HEK293 (cell line): ENCODE results near the gene MAFF.

Experiments
- CTCF ChIA-PET: fragments of 350-600 bp; formaldehyde crosslinking; extraction: SDS; loops from one replicate; lab custom pipeline; 2021; ENCODE audit warnings: antibody characterized with exemption; lab: Yijun Ruan, JAX
- POLR2A ChIA-PET: fragments of 300-600 bp; formaldehyde crosslinking; extraction: SDS; loops from one replicate; lab custom pipeline; 2020; ENCODE audit warnings: antibody characterized with exemption, inconsistent platforms; lab: Yijun Ruan, JAX
- H3K27ac ChIP-seq: fragments of 200-500 bp; sonication (Bioruptor generic); 2 replicates; pipeline ENCODE4 v1.5.1; 2014; ENCODE audit warnings: low read depth, low read length, control low read depth, inconsistent platforms; ENCODE audit errors: extremely low read depth
- H3K36me3 ChIP-seq, 2 experiments: fragments of 200-500 bp in 1 of 2; sonication (Bioruptor generic) in 1 of 2; 1 replicate in 1 of 2; 2 replicates in 1 of 2; pipeline ENCODE4 v1.5.1; 2014 to 2017; ENCODE audit warnings: inconsistent platforms in 2 of 2, low read length in 2 of 2; ENCODE audit not compliant: control insufficient read depth in 2 of 2, insufficient read depth in 1 of 2
- H3K4me1 ChIP-seq: fragments of 200-500 bp; sonication (Bioruptor generic); 2 replicates; pipeline ENCODE4 v1.5.1; 2014; ENCODE audit warnings: mild to moderate bottlenecking, low read length, inconsistent platforms; ENCODE audit not compliant: control insufficient read depth, insufficient read depth
- H3K4me3 ChIP-seq: 2 replicates; pipeline ENCODE4 v1.5.1; 2011; ENCODE audit warnings: low read depth, mild to moderate bottlenecking, control low read depth, low read length, moderate library complexity
- H3K9me3 ChIP-seq: fragments of 200-500 bp; sonication (Bioruptor generic); 2 replicates; pipeline ENCODE4 v1.5.1; 2014; ENCODE audit warnings: low read depth, low read length, inconsistent platforms; ENCODE audit not compliant: control insufficient read depth, insufficient read depth
- EGR2 ChIP-seq: fragments of 450-650 bp; formaldehyde crosslinking; IDR thresholded peaks from 2 replicates; pipeline ENCODE4 v1.5.1; 2016; ENCODE audit warnings: low read depth, missing biosample characterization, missing genetic modification characterization
- KLF16 ChIP-seq: fragments of 450-650 bp; formaldehyde crosslinking; IDR thresholded peaks from 2 replicates; pipeline ENCODE4 v1.5.1; 2017; ENCODE audit warnings: missing biosample characterization, missing genetic modification characterization
- REPIN1 ChIP-seq: fragments of 450-650 bp; formaldehyde crosslinking; IDR thresholded peaks from 2 replicates; pipeline ENCODE4 v1.5.1; 2017; ENCODE audit warnings: missing biosample characterization, missing genetic modification characterization, low read depth
- SP7 ChIP-seq: fragments of 450-650 bp; formaldehyde crosslinking; IDR thresholded peaks from 2 replicates; pipeline ENCODE4 v1.5.1; 2016; ENCODE audit warnings: missing biosample characterization, missing genetic modification characterization
- ZBTB17 ChIP-seq: fragments of 450-650 bp; formaldehyde crosslinking; IDR thresholded peaks from 2 replicates; pipeline ENCODE4 v1.5.1; 2016; ENCODE audit warnings: missing biosample characterization, missing genetic modification characterization
- ZBTB20 ChIP-seq: fragments of 450-650 bp; formaldehyde crosslinking; IDR thresholded peaks from 2 replicates; pipeline ENCODE4 v1.5.1; 2016; ENCODE audit warnings: missing biosample characterization, missing genetic modification characterization
- ZFHX2 ChIP-seq: fragments of 450-650 bp; formaldehyde crosslinking; conservative IDR thresholded peaks from 2 replicates; pipeline ENCODE4 v1.5.1; 2016; ENCODE audit warnings: missing biosample characterization, missing genetic modification characterization
- ZNF114 ChIP-seq: fragments of 450-650 bp; formaldehyde crosslinking; IDR thresholded peaks from 2 replicates; pipeline ENCODE4 v1.5.0; 2017; ENCODE audit warnings: missing biosample characterization, missing genetic modification characterization
- ZNF121 ChIP-seq: fragments of 450-650 bp; formaldehyde crosslinking; IDR thresholded peaks from 2 replicates; pipeline ENCODE4 v1.5.1; 2016; ENCODE audit warnings: missing biosample characterization, missing genetic modification characterization
- ZNF133 ChIP-seq: fragments of 450-650 bp; formaldehyde crosslinking; IDR thresholded peaks from 2 replicates; pipeline ENCODE4 v1.5.1; 2016; ENCODE audit warnings: missing biosample characterization, missing genetic modification characterization
- ZNF155 ChIP-seq: fragments of 450-650 bp; formaldehyde crosslinking; IDR thresholded peaks from 2 replicates; pipeline ENCODE4 v1.5.1; 2016; ENCODE audit warnings: missing biosample characterization, missing genetic modification characterization
- ZNF169 ChIP-seq: fragments of 450-650 bp; formaldehyde crosslinking; IDR thresholded peaks from 2 replicates; pipeline ENCODE4 v1.5.1; 2016; ENCODE audit warnings: missing biosample characterization, missing genetic modification characterization
- ZNF292 ChIP-seq: fragments of 450-650 bp; formaldehyde crosslinking; IDR thresholded peaks from 2 replicates; pipeline ENCODE4 v1.5.1; 2016; ENCODE audit warnings: low read depth, missing biosample characterization, missing genetic modification characterization, borderline replicate concordance
- ZNF391 ChIP-seq: fragments of 450-650 bp; formaldehyde crosslinking; IDR thresholded peaks from 2 replicates; pipeline ENCODE4 v1.5.1; 2016; ENCODE audit warnings: low read depth, missing biosample characterization, missing genetic modification characterization, borderline replicate concordance
- ZNF426 ChIP-seq: fragments of 450-650 bp; formaldehyde crosslinking; IDR thresholded peaks from 2 replicates; pipeline ENCODE4 v1.5.1; 2017; ENCODE audit warnings: missing biosample characterization, missing genetic modification characterization, mild to moderate bottlenecking, inconsistent platforms, moderate library complexity
- ZNF560 ChIP-seq: fragments of 450-650 bp; formaldehyde crosslinking; IDR thresholded peaks from 2 replicates; pipeline ENCODE4 v1.5.1; 2017; ENCODE audit warnings: missing biosample characterization, missing genetic modification characterization, borderline replicate concordance
- ZNF777 ChIP-seq: fragments of 450-650 bp; formaldehyde crosslinking; IDR thresholded peaks from 2 replicates; pipeline ENCODE4 v1.5.1; 2017; ENCODE audit warnings: missing biosample characterization, missing genetic modification characterization, borderline replicate concordance
- TF ChIP-seq, protein P1 (sequence below): fragments of 450-650 bp; formaldehyde crosslinking; IDR thresholded peaks from 2 replicates; pipeline ENCODE4 v1.5.1; 2016; ENCODE audit warnings: missing biosample characterization, missing genetic modification characterization, borderline replicate concordance
- TF ChIP-seq, protein P2 (sequence below): fragments of 450-650 bp; formaldehyde crosslinking; IDR thresholded peaks from 2 replicates; pipeline ENCODE4 v1.5.1; 2016; ENCODE audit warnings: missing biosample characterization, missing genetic modification characterization, low read depth
- TF ChIP-seq, protein P3 (sequence below): fragments of 450-650 bp; formaldehyde crosslinking; IDR thresholded peaks from 2 replicates; pipeline ENCODE4 v1.5.1; 2017; ENCODE audit warnings: missing biosample characterization, missing genetic modification characterization

Gene MAFF

DNA sequence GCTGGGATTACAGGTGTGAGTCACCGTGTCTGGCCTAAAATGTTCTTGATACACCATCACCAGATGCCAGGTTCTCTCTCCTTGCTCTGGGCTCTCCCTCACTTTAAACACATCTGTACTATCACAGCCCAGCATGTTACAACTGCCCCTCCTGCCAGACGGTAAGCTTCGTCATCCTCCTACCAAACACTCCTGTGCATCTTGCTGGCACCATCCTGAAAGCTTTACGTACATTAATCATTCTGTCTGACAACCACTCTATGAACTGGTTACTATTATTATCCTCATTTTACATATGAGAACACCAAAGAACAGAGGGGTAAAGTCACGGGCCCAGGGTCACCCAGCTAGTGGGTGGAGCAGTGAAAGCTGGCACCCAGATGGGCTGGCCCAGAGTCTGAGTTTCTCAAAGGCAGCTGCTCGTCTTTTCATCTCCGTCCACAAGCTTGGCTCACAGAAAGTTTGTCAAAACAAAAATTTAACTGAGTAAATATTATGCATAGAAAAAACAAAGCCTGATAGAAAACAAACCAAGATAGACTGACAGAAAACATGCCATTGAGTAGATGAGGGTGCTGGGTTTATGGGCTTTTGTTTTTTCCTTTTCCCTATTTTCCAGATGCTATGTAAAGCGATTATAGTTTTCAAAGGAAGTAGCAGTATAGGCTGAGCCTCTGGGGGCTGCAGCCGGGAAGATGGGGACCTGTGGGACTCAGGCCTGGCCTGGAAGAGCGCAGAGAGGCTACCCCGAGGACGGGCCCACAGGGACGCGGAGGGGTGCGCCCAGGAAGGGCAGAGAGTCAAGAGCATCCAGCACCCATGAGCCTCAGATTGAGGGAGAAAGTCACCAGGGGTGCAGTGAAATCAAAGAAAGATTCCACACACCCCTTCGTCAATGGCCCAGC, 29.6 kb upstream of the MAFF start:
- peaks cover 0 to 21% of the 10 kb centered on the region in 2 experiments; a peak in 1 of 3 replicates for H3K36me3 ChIP-seq
- TF ChIP-seq EGR2 (tag by site-specific recombination) (no peak), KLF16 (no peak), ZNF114 (no peak), ZNF133 (no peak), ZNF169 (tag by site-specific recombination) (no peak), ZBTB20 (tag by site-specific recombination) (no peak), ZNF155 (tag by site-specific recombination) (no peak), ZNF391 (tag by site-specific recombination) (no peak), ZBTB17 (tag by site-specific recombination) (no peak), ZNF777 (no peak), REPIN1 (no peak), ZNF121 (tag by site-specific recombination) (no peak)
- TF ChIP-seq, protein P1, sequence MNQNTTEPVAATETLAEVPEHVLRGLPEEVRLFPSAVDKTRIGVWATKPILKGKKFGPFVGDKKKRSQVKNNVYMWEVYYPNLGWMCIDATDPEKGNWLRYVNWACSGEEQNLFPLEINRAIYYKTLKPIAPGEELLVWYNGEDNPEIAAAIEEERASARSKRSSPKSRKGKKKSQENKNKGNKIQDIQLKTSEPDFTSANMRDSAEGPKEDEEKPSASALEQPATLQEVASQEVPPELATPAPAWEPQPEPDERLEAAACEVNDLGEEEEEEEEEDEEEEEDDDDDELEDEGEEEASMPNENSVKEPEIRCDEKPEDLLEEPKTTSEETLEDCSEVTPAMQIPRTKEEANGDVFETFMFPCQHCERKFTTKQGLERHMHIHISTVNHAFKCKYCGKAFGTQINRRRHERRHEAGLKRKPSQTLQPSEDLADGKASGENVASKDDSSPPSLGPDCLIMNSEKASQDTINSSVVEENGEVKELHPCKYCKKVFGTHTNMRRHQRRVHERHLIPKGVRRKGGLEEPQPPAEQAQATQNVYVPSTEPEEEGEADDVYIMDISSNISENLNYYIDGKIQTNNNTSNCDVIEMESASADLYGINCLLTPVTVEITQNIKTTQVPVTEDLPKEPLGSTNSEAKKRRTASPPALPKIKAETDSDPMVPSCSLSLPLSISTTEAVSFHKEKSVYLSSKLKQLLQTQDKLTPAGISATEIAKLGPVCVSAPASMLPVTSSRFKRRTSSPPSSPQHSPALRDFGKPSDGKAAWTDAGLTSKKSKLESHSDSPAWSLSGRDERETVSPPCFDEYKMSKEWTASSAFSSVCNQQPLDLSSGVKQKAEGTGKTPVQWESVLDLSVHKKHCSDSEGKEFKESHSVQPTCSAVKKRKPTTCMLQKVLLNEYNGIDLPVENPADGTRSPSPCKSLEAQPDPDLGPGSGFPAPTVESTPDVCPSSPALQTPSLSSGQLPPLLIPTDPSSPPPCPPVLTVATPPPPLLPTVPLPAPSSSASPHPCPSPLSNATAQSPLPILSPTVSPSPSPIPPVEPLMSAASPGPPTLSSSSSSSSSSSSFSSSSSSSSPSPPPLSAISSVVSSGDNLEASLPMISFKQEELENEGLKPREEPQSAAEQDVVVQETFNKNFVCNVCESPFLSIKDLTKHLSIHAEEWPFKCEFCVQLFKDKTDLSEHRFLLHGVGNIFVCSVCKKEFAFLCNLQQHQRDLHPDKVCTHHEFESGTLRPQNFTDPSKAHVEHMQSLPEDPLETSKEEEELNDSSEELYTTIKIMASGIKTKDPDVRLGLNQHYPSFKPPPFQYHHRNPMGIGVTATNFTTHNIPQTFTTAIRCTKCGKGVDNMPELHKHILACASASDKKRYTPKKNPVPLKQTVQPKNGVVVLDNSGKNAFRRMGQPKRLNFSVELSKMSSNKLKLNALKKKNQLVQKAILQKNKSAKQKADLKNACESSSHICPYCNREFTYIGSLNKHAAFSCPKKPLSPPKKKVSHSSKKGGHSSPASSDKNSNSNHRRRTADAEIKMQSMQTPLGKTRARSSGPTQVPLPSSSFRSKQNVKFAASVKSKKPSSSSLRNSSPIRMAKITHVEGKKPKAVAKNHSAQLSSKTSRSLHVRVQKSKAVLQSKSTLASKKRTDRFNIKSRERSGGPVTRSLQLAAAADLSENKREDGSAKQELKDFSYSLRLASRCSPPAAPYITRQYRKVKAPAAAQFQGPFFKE (tag by site-specific recombination), result no peak
- TF ChIP-seq, protein P2, sequence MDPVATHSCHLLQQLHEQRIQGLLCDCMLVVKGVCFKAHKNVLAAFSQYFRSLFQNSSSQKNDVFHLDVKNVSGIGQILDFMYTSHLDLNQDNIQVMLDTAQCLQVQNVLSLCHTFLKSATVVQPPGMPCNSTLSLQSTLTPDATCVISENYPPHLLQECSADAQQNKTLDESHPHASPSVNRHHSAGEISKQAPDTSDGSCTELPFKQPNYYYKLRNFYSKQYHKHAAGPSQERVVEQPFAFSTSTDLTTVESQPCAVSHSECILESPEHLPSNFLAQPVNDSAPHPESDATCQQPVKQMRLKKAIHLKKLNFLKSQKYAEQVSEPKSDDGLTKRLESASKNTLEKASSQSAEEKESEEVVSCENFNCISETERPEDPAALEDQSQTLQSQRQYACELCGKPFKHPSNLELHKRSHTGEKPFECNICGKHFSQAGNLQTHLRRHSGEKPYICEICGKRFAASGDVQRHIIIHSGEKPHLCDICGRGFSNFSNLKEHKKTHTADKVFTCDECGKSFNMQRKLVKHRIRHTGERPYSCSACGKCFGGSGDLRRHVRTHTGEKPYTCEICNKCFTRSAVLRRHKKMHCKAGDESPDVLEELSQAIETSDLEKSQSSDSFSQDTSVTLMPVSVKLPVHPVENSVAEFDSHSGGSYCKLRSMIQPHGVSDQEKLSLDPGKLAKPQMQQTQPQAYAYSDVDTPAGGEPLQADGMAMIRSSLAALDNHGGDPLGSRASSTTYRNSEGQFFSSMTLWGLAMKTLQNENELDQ (tag by site-specific recombination), result no peak
- H3K4me3 ChIP-seq, result no peak overlapping the region
- H3K4me1 ChIP-seq, result no peaks in the 10 kb centered on the region
- ChIA-PET CTCF (no interaction called here), POLR2A (no interaction called here)
- H3K27ac ChIP-seq, result no peak overlapping the region
- H3K9me3 ChIP-seq, result no peaks in the 10 kb centered on the region

DNA sequence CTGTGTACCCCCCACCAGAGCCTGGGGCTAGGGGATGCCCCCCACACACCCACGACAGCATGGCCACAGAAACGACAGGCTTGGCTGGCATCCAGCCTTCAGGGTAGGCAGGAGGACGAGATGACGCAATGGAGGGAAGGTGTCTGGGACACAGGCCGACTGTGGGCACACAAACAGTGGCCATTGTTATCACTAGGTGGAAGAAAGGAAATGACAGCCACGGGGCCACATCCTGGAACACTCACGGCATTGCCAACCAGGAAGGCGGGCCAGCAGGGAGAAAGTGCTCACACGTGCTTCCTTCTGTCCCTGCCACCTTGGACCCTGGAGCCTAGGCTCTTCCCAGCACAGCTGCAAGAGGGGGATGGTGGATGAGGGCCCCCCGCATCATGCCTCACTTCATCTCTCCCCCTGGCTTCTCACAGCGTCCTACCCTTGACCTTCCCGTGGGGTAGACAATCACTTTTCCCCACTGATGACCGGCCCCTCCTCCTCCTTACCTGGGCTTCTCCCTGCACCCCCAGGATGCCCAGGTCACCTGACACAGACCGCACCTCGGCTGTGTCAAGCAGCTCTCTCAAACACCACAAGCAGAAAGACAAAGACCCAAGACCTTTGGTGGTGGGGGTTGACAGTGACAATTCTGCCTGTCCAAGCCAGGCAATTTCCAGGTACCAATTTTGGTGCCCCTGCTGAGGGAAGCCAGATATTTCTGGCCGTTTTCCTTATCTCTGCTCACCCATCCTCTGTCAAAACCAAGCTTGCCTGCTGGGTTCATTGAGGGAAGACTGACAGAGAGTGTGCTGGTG, 28.8 kb upstream of the MAFF start:
- H3K4me1 ChIP-seq, result peaks cover 4% of the 10 kb centered on the region
- peaks cover 0 to 12% of the 10 kb centered on the region in 2 experiments; a peak in 1 of 3 replicates for H3K36me3 ChIP-seq
- no peaks in the 10 kb centered on the region for H3K9me3 ChIP-seq
- ChIA-PET POLR2A (interaction anchor here (0.6 kb wide), 1 partner anchor 25 kb away, joined by 4 read pairs; no protein-coding TSS in a partner anchor), CTCF (interaction anchor here (0.9 kb wide), 1 partner anchor 74 kb away, joined by 3 read pairs; no protein-coding TSS in a partner anchor)
- no peak overlapping the region for H3K4me3 ChIP-seq
- no peak overlapping the region for H3K27ac ChIP-seq
- no peak for TF ChIP-seq ZNF560 (tag by site-specific recombination)
- TF ChIP-seq, protein P3, sequence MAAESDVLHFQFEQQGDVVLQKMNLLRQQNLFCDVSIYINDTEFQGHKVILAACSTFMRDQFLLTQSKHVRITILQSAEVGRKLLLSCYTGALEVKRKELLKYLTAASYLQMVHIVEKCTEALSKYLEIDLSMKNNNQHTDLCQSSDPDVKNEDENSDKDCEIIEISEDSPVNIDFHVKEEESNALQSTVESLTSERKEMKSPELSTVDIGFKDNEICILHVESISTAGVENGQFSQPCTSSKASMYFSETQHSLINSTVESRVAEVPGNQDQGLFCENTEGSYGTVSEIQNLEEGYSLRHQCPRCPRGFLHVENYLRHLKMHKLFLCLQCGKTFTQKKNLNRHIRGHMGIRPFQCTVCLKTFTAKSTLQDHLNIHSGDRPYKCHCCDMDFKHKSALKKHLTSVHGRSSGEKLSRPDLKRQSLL (tag by site-specific recombination), result no peak
- TF ChIP-seq SP7 (tag by site-specific recombination), result no peak
- TF ChIP-seq ZNF426 (tag by site-specific recombination), result no peak
- no peak for TF ChIP-seq ZNF292
- TF ChIP-seq ZFHX2 (tag by site-specific recombination), result 0 out of 2 replicates have a peak, but pooled peaks have one; percentile 16
